Measurements from ENCODE around the gene CCDC134. TPM values are rescaled to one million over a fixed set of nuclear protein-coding genes. Genes with fewer than 3 reads are reported as not detected.

Gene CCDC134
- polyA plus RNA-seq, 1 of the 3 experiments (the other 2 are of a cell fraction), result 2.0 TPM

DNA sequence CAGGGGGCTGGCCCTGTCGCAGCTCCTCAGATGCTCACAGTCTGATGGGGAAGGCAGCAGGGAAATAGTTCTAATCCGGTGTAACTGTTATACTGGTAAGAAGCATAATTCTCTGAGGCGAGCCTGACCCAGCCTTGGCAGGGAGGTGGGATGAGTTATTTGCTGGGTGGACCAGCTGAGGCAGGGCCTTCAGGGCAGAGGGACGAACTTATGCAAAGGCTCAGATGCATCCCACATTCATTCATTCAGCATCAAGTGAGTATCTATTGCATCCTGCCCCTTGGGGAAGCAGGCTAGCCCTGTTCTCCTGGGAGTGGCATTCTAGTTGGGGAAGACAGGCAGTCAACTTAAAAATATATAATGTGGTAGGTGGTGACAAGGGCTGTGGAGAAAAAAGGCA is 18.8 kb downstream of the CCDC134 start:
- no peak for DNase-seq
- Histone ChIP-seq H4K20me1 (ENCODE audit: insufficient read depth) (no peaks in the 10 kb centered on the region), H3K4me2 (no peak overlapping the region), H3F3A (replicated peaks; ENCODE audit: insufficient read depth) (no peaks in the 10 kb centered on the region), H3K9me3 (no peaks in the 10 kb centered on the region), H3K79me2 (ENCODE audit: insufficient read depth) (no peaks in the 10 kb centered on the region), H3K9me2 (no peaks in the 10 kb centered on the region), H3K27me3 (ENCODE audit: insufficient read depth) (no peaks in the 10 kb centered on the region), H3K4me1 (ENCODE audit: control insufficient read depth in 1 of 2, insufficient read depth in 2 of 2, low read depth in 1 of 2, low read length in 1 of 2) (no peaks in the 10 kb centered on the region), H3K9ac (no peak overlapping the region), H3K27ac (ENCODE audit: low read depth in 2 of 2, low read length in 1 of 2) (no peak overlapping the region), H3K4me3 (ENCODE audit: low read depth in 2 of 2, low read length in 1 of 2) (no peak overlapping the region), H2AFZ (ENCODE audit: low read depth) (no peak overlapping the region), H3K36me3 (replicated peaks in 1 of 2; ENCODE audit: control insufficient read depth in 1 of 2, insufficient read depth in 2 of 2, low read length in 1 of 2) (no peaks in the 10 kb centered on the region)
- WGBS (ENCODE audit: low lambda C conversion rate), result 100% methylated on average over 2 of the region's 4 CpGs
- TF ChIP-seq TCF12 (IDR thresholded peaks at IDR 0.05), result no peak
- TF ChIP-seq SMC3 (IDR thresholded peaks at IDR 0.05; ENCODE audit: low read depth, low read length), result no peak
- TF ChIP-seq POLR2AphosphoS5 (IDR thresholded peaks at IDR 0.05; ENCODE audit: low read depth, low read length), result no peak
- no peak for TF ChIP-seq RFX5 (IDR thresholded peaks at IDR 0.05; ENCODE audit: low read length)
- no peak for TF ChIP-seq JUND (IDR thresholded peaks at IDR 0.05)
- no peak for TF ChIP-seq MEF2A (IDR thresholded peaks at IDR 0.05; ENCODE audit: borderline replicate concordance, low read depth)
- TF ChIP-seq TEAD4 (IDR thresholded peaks at IDR 0.05; ENCODE audit: borderline replicate concordance, insufficient read depth), result no peak
- no peak for TF ChIP-seq RCOR1 (IDR thresholded peaks at IDR 0.05; ENCODE audit: low read length)
- no peak for TF ChIP-seq RAD21 (IDR thresholded peaks at IDR 0.05; ENCODE audit: low read length)
- TF ChIP-seq NFIC (IDR thresholded peaks at IDR 0.05; ENCODE audit: borderline replicate concordance), result no peak
- TF ChIP-seq FOSL2 (IDR thresholded peaks at IDR 0.05; ENCODE audit: borderline replicate concordance, low read depth), result no peak
- TF ChIP-seq YY1 (IDR thresholded peaks at IDR 0.05; ENCODE audit: low read depth), result no peak
- CTCF ChIA-PET, result no interaction called here
- POLR2A ChIA-PET, result no interaction called here

DNA sequence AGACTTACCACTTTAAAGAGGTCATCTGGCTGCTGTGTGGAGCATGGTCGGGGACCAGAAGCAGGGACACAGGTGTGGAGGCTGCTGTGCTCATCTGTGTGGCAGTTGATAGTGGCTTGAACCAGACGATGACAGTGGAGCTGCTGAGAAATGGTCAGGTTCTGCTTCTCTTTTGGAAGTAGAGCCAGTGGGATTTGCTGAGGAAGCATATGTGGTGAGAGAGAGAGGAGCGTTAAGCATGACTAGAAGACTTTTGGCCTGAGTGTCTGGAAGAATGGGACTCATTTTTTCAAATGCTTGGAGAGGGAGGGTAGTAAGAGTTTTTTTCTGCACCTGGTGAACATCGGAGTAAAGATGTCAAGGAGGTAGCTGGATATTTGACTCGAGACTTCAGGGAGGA is 20.0 kb downstream of the CCDC134 start:
- Histone ChIP-seq H3K9me2 (no peaks in the 10 kb centered on the region), H3K4me1 (ENCODE audit: control insufficient read depth in 1 of 2, insufficient read depth in 2 of 2, low read depth in 1 of 2, low read length in 1 of 2) (no peaks in the 10 kb centered on the region), H2AFZ (ENCODE audit: low read depth) (no peak overlapping the region), H3K36me3 (replicated peaks in 1 of 2; ENCODE audit: control insufficient read depth in 1 of 2, insufficient read depth in 2 of 2, low read length in 1 of 2) (no peaks in the 10 kb centered on the region), H3K27me3 (ENCODE audit: insufficient read depth) (no peaks in the 10 kb centered on the region), H3K9me3 (no peaks in the 10 kb centered on the region), H3K27ac (ENCODE audit: low read depth in 2 of 2, low read length in 1 of 2) (no peak overlapping the region), H4K20me1 (ENCODE audit: insufficient read depth) (no peaks in the 10 kb centered on the region), H3K4me2 (no peak overlapping the region), H3F3A (replicated peaks; ENCODE audit: insufficient read depth) (no peaks in the 10 kb centered on the region), H3K4me3 (ENCODE audit: low read depth in 2 of 2, low read length in 1 of 2) (no peak overlapping the region), H3K9ac (no peak overlapping the region), H3K79me2 (ENCODE audit: insufficient read depth) (no peaks in the 10 kb centered on the region)
- ChIA-PET POLR2A (no interaction called here), CTCF (interaction anchor here (1.7 kb wide), 1 partner anchor 120 kb away, joined by 6 read pairs; no protein-coding TSS in a partner anchor)
- WGBS (ENCODE audit: low lambda C conversion rate), result 92% methylated on average over 4 of the region's 5 CpGs
- DNase-seq, result no peak
- no peak for TF ChIP-seq MEF2A (IDR thresholded peaks at IDR 0.05; ENCODE audit: borderline replicate concordance, low read depth)
- no peak for TF ChIP-seq SMC3 (IDR thresholded peaks at IDR 0.05; ENCODE audit: low read depth, low read length)
- TF ChIP-seq GABPA (IDR thresholded peaks at IDR 0.05; ENCODE audit: low read depth), result no peak
- no peak for TF ChIP-seq TEAD4 (IDR thresholded peaks at IDR 0.05; ENCODE audit: borderline replicate concordance, insufficient read depth)
- TF ChIP-seq NRF1 (IDR thresholded peaks at IDR 0.05; ENCODE audit: low read depth, low read length), result no peak
- no peak for TF ChIP-seq RCOR1 (IDR thresholded peaks at IDR 0.05; ENCODE audit: low read length)
